Heart left ventricle (tissue), 13 donors: ENCODE results near the gene BRD8.

Experiments
- POLR2A ChIP-seq, 2 donors: fragments of 450-650 bp; IDR thresholded peaks; one replicate each; pipeline ENCODE4 v1.6.1; 2017; ENCODE audit warnings: antibody characterized with exemption in 2 of 2, mild to moderate bottlenecking in 2 of 2, moderate library complexity in 2 of 2
- TF ChIP-seq, protein P1 (sequence below), 12 donors: fragments of 200-600 bp; sonication (generic) in 4 of 12; IDR thresholded peaks; one replicate each; pipeline versions ENCODE4 v1.5.0 to v1.8.0; 2018 to 2022; ENCODE audit warnings: antibody characterized with exemption in 12 of 12, mild to moderate bottlenecking in 5 of 12
- donor health status: ischemic (EF 13 %, LVEDD 7.1; RV severe dilation, severe dysfunction).
- donor health status: DM: no; HTN: yes; CAD: no.
- donor health status: DM: no; HTN: no; CAD: no.
- donor health status: ischemic (EF 25% LVEDD 6.9; RV normal size, moderate dysfunction).
- donor health status: ischemic (EF 25% LVEDD 5.7; RV mildly dilated, moderate dysfunction).
- donor health status: ischemic (EF 35%, LVEDD 5.7; RV mildly dilated, moderate dysfunction).
- donor health status: nonischemic (EF 11% LVEDD 7.7; RV severe dilation, severe dysfunction).
- donor health status: DM: yes; HTN: yes; CAD: no.
- donor health status: PGD.
- donor health status: ischemic (EF 29% LVEDD 5.4; RV normal size, mild dysfunction).
- donor health status: nonischemic (EF 23%, LVEDD 6.1; RV moderate dilation, normal function).

GRCh38 chr5:138188626-138189025, 10.2 kb upstream of the BRD8 start:
- TF ChIP-seq, protein P1, sequence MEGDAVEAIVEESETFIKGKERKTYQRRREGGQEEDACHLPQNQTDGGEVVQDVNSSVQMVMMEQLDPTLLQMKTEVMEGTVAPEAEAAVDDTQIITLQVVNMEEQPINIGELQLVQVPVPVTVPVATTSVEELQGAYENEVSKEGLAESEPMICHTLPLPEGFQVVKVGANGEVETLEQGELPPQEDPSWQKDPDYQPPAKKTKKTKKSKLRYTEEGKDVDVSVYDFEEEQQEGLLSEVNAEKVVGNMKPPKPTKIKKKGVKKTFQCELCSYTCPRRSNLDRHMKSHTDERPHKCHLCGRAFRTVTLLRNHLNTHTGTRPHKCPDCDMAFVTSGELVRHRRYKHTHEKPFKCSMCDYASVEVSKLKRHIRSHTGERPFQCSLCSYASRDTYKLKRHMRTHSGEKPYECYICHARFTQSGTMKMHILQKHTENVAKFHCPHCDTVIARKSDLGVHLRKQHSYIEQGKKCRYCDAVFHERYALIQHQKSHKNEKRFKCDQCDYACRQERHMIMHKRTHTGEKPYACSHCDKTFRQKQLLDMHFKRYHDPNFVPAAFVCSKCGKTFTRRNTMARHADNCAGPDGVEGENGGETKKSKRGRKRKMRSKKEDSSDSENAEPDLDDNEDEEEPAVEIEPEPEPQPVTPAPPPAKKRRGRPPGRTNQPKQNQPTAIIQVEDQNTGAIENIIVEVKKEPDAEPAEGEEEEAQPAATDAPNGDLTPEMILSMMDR (IDR thresholded peaks at IDR 0.05): no peak
- no peak for TF ChIP-seq POLR2A (IDR thresholded peaks at IDR 0.05)
